Natural killer cell (primary cell): ENCODE results near the gene SMARCE1. TPM values are rescaled to one million over a fixed set of nuclear protein-coding genes. Genes with fewer than 3 reads are reported as not detected.

Experiments used
- ATAC-seq, 3 donors: fragments of 150-1000 bp in 2 of 3; fragments of 200-7000 bp in 1 of 3; cut with Tn5 transposase; 1 replicate in 1 of 3; 2 replicates in 2 of 3; pipeline ENCODE4 v1.10.0; 2021; ENCODE audit warnings: mild to moderate bottlenecking in 2 of 3, moderate library complexity in 2 of 3
- DNase-seq, 2 donors: peaks; one replicate each; pipeline versions ENCODE4 v3.0.0 to v3.0.0-alpha.2; 2013 to 2021; ENCODE audit warnings: mixed read lengths in 1 of 2
- H3K27ac ChIP-seq: one replicate; pipeline ENCODE4 v1.5.1; 2013; ENCODE audit warnings: mild to moderate bottlenecking, low read length
- H3K27me3 ChIP-seq: one replicate; pipeline ENCODE4 v1.6.1; 2013; ENCODE audit warnings: low read length; ENCODE audit not compliant: control insufficient read depth, insufficient read depth
- H3K36me3 ChIP-seq: one replicate; pipeline ENCODE4 v1.6.1; 2013; ENCODE audit warnings: low read length; ENCODE audit not compliant: control insufficient read depth, insufficient read depth
- H3K4me1 ChIP-seq: one replicate; pipeline ENCODE4 v1.6.1; 2013; ENCODE audit warnings: low read length; ENCODE audit not compliant: control insufficient read depth, insufficient read depth
- H3K4me3 ChIP-seq: one replicate; pipeline ENCODE4 v1.5.1; 2013; ENCODE audit warnings: low read length
- H3K9me3 ChIP-seq: one replicate; pipeline ENCODE4 v1.6.1; 2013; ENCODE audit warnings: low read length; ENCODE audit not compliant: control insufficient read depth, insufficient read depth
- H3K27ac Mint-ChIP-seq, 2 donors: one replicate each; pipeline ENCODE4 v1.8.0; 2022; ENCODE audit warnings: mild to moderate bottlenecking in 2 of 2, mixed read lengths in 2 of 2, moderate library complexity in 1 of 2
- H3K27me3 Mint-ChIP-seq, 2 donors: one replicate each; pipeline ENCODE4 v1.8.0; 2022; ENCODE audit warnings: low read depth in 2 of 2, mixed read lengths in 2 of 2
- H3K36me3 Mint-ChIP-seq: one replicate; pipeline ENCODE4 v1.8.0; 2022; ENCODE audit warnings: mixed read lengths
- H3K4me1 Mint-ChIP-seq, 2 donors: one replicate each; pipeline ENCODE4 v1.8.0; 2022; ENCODE audit warnings: mixed read lengths in 2 of 2
- H3K4me3 Mint-ChIP-seq: one replicate; pipeline ENCODE4 v1.8.0; 2022; ENCODE audit warnings: mild to moderate bottlenecking, moderate library complexity, mixed read lengths
- H3K9me3 Mint-ChIP-seq, 2 donors: one replicate each; pipeline ENCODE4 v1.8.0; 2022; ENCODE audit warnings: mixed read lengths in 2 of 2
- CTCF ChIP-seq: fragments of 200-600 bp; IDR thresholded peaks from one replicate; pipeline ENCODE4 v1.8.0; 2022; ENCODE audit warnings: antibody characterized with exemption
- WGBS: methylation state at CpG from one replicate; pipeline ENCODE4 v1.1.7; 2013; ENCODE audit warnings: missing lambda C conversion rate; ENCODE audit not compliant: insufficient coverage; 5-methylcytosine and 5-hydroxymethylcytosine counted together
- intact Hi-C: fragments of 100-400 bp; cut with micrococcal nuclease; formaldehyde crosslinking; loops from one replicate; pipeline ENCODE4 v1.14.2; 2022
- total RNA-seq, 4 donors: library from RNA; stranded (reverse); fragments of 120-200 nt in 1 of 4; gene quantifications; one replicate each; pipeline versions ENCODE4 v1.2.3 to v1.2.4, GENCODE V29; 2013 to 2022

Gene SMARCE1
- total RNA-seq, 3 donors from 2014 or later (not counting 1 experiment from before 2014, with no cell fraction given): 87.8 to 102 (median 101) TPM

GRCh38 chr17:40598619-40599467 is 48.8 kb downstream of the SMARCE1 start:
- H3K36me3 Mint-ChIP-seq: no peaks in the 10 kb centered on the region
- no peak overlapping the region for H3K4me3 Mint-ChIP-seq
- intact Hi-C loops: no loop called here
- no peaks in the 10 kb centered on the region for H3K27me3 ChIP-seq
- H3K36me3 ChIP-seq: no peaks in the 10 kb centered on the region
- WGBS: 41% methylated on average over 18 of the region's 20 CpGs
- no peak for TF ChIP-seq CTCF
- H3K27ac Mint-ChIP-seq: peak overlapping the region in 1 of 2 donors; percentile 76
- peaks cover 0 to 2% of the 10 kb centered on the region in 2 donors for H3K27me3 Mint-ChIP-seq
- H3K9me3 Mint-ChIP-seq: no peaks in the 10 kb centered on the region
- no peaks in the 10 kb centered on the region for H3K4me1 Mint-ChIP-seq
- ATAC-seq (peak; percentile 26 to 73 (median 62)), DNase-seq (peak in 1 of 2 donors; percentile 92)
- H3K4me1 ChIP-seq: peaks cover 42% of the 10 kb centered on the region
- no peak overlapping the region for H3K4me3 ChIP-seq
- H3K9me3 ChIP-seq: no peaks in the 10 kb centered on the region
- peak overlapping the region; percentile 74 for H3K27ac ChIP-seq

GRCh38 chr17:40598301-40598618 is 49.4 kb downstream of the SMARCE1 start:
- H3K4me3 Mint-ChIP-seq: no peak overlapping the region
- H3K27ac Mint-ChIP-seq: peak overlapping the region in 1 of 2 donors; percentile 76
- H3K27me3 Mint-ChIP-seq: peaks cover 0 to 2% of the 10 kb centered on the region in 2 donors
- H3K9me3 Mint-ChIP-seq: no peaks in the 10 kb centered on the region
- H3K9me3 ChIP-seq: no peaks in the 10 kb centered on the region
- no peak for ATAC-seq
- WGBS: 61% methylated on average over 5 of the region's 5 CpGs
- no peak for DNase-seq
- intact Hi-C loops: no loop called here
- TF ChIP-seq CTCF: no peak
- H3K4me1 Mint-ChIP-seq: no peaks in the 10 kb centered on the region
- H3K4me3 ChIP-seq: no peak overlapping the region
- H3K27me3 ChIP-seq: no peaks in the 10 kb centered on the region
- H3K36me3 Mint-ChIP-seq: no peaks in the 10 kb centered on the region
- H3K4me1 ChIP-seq: peaks cover 40% of the 10 kb centered on the region
- no peaks in the 10 kb centered on the region for H3K36me3 ChIP-seq
- peak overlapping the region; percentile 74 for H3K27ac ChIP-seq

GRCh38 chr17:40597556-40598300 is 49.9 kb downstream of the SMARCE1 start:
- Mint-ChIP-seq H3K4me3 (no peak overlapping the region), H3K4me1 (no peaks in the 10 kb centered on the region), H3K27ac (no peak overlapping the region), H3K27me3 (peaks cover 0 to 2% of the 10 kb centered on the region in 2 donors), H3K9me3 (no peaks in the 10 kb centered on the region), H3K36me3 (no peaks in the 10 kb centered on the region)
- H3K4me3 ChIP-seq: no peak overlapping the region
- peaks cover 35% of the 10 kb centered on the region for H3K4me1 ChIP-seq
- WGBS: 77% methylated on average over 9 of the region's 9 CpGs
- no peaks in the 10 kb centered on the region for H3K36me3 ChIP-seq
- H3K27ac ChIP-seq: peak overlapping the region; percentile 74
- TF ChIP-seq CTCF: no peak
- no peaks in the 10 kb centered on the region for H3K9me3 ChIP-seq
- DNase-seq (peak in 1 of 2 donors; percentile 21), ATAC-seq (no peak)
- intact Hi-C loops: no loop called here
- H3K27me3 ChIP-seq: no peaks in the 10 kb centered on the region
